K562 (cell line): Measurements from ENCODE around the gene CCDC32. TPM values are rescaled to one million over a fixed set of nuclear protein-coding genes. Genes with fewer than 3 reads are reported as not detected.

Experiments
- CHCHD3 ChIP-seq: fragments of 250-450 bp; sonication (Bioruptor Pico); IDR thresholded peaks from 2 replicates; pipeline ENCODE4 v2.1.2; 2022; ENCODE audit warnings: mild to moderate bottlenecking
- GATA2 ChIP-seq: sonication (generic); formaldehyde crosslinking; IDR thresholded peaks from 2 replicates; pipeline ENCODE4 v1.4.0; 2020; ENCODE audit warnings: mild to moderate bottlenecking, missing genetic modification reagents
- HCFC1 ChIP-seq: IDR thresholded peaks from 2 replicates; pipeline ENCODE4 v1.6.1; 2012; ENCODE audit warnings: low read depth, low read length, improper control_type of control experiment
- HDAC3 ChIP-seq: fragments of 450-650 bp; IDR thresholded peaks from 2 replicates; pipeline ENCODE4 v1.6.1; 2018; ENCODE audit warnings: borderline replicate concordance, mild to moderate bottlenecking, moderate library complexity; ENCODE audit not compliant: partially characterized antibody
- KAT8 ChIP-seq: fragments of 450-650 bp; IDR thresholded peaks from 2 replicates; pipeline ENCODE4 v1.6.1; 2016; ENCODE audit warnings: low read depth, mild to moderate bottlenecking
- MEF2A ChIP-seq: IDR thresholded peaks from 2 replicates; pipeline ENCODE4 v1.6.1; 2011; ENCODE audit warnings: low read depth, mild to moderate bottlenecking, low read length, moderate library complexity; ENCODE audit not compliant: control insufficient read depth
- POLR2H ChIP-seq: IDR thresholded peaks from 2 replicates; pipeline ENCODE4 v1.6.1; 2016; ENCODE audit warnings: missing genetic modification characterization, low read depth, mild to moderate bottlenecking, control low read depth, missing compliant biosample characterization, moderate library complexity
- SOX6 ChIP-seq: fragments of 450-650 bp; IDR thresholded peaks from 2 replicates; pipeline ENCODE4 v1.6.1; 2014; ENCODE audit warnings: mild to moderate bottlenecking
- TOE1 ChIP-seq, 2 experiments: fragments of 450-650 bp in 1 of 2; sonication (generic) in 1 of 2; formaldehyde crosslinking in 1 of 2; IDR thresholded peaks; 2 replicates each; pipeline versions ENCODE4 v1.7.1 to v1.8.0; 2016 to 2022; ENCODE audit warnings: borderline replicate concordance in 2 of 2, mild to moderate bottlenecking in 2 of 2, antibody characterized with exemption in 1 of 2, inconsistent platforms in 1 of 2, low read depth in 1 of 2, missing genetic modification reagents in 1 of 2, moderate library complexity in 1 of 2
- ZMIZ1 ChIP-seq, 2 experiments: fragments of 150-350 bp in 1 of 2; IDR thresholded peaks; 2 replicates each; pipeline ENCODE4 v1.6.1; 2012 to 2016; ENCODE audit warnings: low read depth in 2 of 2, low read length in 2 of 2, mild to moderate bottlenecking in 1 of 2, moderate library complexity in 1 of 2
- polyA plus RNA-seq, 8 experiments: library from polyadenylated mRNA; depleted of rRNA in 4 of 8; stranded (reverse) in 5 of 8; unstranded in 3 of 8; fragments of >200 nt; fragmentation: Nextera tagmentation in 2 of 8; fragmentation: Illumina TruSeq in 1 of 8; extraction: Ambion mirVana in 2 of 8; extraction: Trizol in 1 of 8; gene quantifications; 2 replicates each; pipeline versions ENCODE4 v1.2.1 to v1.2.3, GENCODE V29; 2011 to 2014; ENCODE audit warnings: inconsistent platforms in 1 of 8, missing spikeins in 1 of 8
- total RNA-seq, 7 experiments: library from RNA; depleted of rRNA in 6 of 7; stranded (reverse); fragments of >200 nt in 6 of 7; fragmentation: Illumina TruSeq in 2 of 7; extraction: Trizol in 2 of 7; gene quantifications; 2 replicates each; pipeline versions ENCODE4 v1.2.1 to v1.2.3, GENCODE V29; 2011 to 2021; ENCODE audit warnings: low replicate concordance in 1 of 7
- TF ChIP-seq, protein P1 (sequence below): fragments of 450-650 bp; formaldehyde crosslinking; IDR thresholded peaks from 2 replicates; pipeline ENCODE4 v1.4.0; 2020; ENCODE audit warnings: mild to moderate bottlenecking, mixed read lengths
- TF ChIP-seq, protein P2 (sequence below): sonication (generic); formaldehyde crosslinking; IDR thresholded peaks from 2 replicates; pipeline ENCODE4 v1.8.0; 2022; ENCODE audit warnings: mild to moderate bottlenecking, missing genetic modification reagents
- TF ChIP-seq, protein P3 (sequence below): sonication (generic); formaldehyde crosslinking; IDR thresholded peaks from 2 replicates; pipeline ENCODE4 v1.8.1; 2023; ENCODE audit warnings: missing genetic modification reagents, mild to moderate bottlenecking, borderline replicate concordance

CCDC32 gene
- total and polyA plus RNA-seq, 9 of the 15 experiments (the other 6 are each of a cell fraction or from before 2014, with no cell fraction given), result 22.2 to 94.8 (median 37.1) TPM

DNA sequence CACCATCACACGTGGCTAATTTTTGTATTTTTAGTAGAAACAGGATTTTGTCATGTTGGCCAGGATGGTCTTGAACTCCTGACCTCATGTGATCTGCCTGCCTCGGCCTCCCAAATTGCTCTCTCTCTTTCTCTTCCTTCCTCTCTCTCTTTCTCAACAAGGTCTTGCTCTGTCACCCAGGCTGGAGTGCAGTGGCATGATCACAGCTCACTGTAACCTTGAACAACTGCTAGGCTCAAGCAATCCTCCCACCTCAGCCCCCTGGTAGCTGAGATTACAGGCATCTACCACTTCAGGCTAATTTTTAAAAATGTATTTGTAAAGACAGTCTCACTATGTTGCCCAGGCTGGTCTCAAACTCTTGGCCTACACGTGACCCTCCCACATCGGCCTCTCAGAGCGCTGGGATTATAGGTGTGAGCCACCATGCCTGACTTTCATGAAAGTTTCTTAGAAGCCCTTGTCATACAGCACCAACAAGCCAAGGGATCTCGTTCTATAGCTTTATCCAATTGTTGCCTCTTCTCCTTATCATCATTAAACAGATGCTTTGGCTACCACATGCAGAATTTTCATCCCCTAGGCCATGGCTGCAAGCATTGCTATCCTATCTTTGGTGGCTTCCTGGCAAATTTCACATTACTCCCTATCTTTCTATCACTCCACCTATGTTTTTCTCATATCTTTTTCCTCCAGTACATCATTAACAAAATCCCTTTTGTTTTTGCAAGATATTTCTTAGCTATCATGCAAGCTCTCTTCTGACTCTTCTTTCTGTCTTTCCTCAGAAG, 5.7 kb downstream of the CCDC32 start (continued):
- TF ChIP-seq, protein P1, sequence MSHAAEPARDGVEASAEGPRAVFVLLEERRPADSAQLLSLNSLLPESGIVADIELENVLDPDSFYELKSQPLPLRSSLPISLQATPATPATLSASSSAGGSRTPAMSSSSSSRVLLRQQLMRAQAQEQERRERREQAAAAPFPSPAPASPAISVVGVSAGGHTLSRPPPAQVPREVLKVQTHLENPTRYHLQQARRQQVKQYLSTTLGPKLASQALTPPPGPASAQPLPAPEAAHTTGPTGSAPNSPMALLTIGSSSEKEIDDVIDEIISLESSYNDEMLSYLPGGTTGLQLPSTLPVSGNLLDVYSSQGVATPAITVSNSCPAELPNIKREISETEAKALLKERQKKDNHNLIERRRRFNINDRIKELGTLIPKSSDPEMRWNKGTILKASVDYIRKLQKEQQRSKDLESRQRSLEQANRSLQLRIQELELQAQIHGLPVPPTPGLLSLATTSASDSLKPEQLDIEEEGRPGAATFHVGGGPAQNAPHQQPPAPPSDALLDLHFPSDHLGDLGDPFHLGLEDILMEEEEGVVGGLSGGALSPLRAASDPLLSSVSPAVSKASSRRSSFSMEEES (CRISPR knock-in tag), result no peak
- TF ChIP-seq, protein P2, sequence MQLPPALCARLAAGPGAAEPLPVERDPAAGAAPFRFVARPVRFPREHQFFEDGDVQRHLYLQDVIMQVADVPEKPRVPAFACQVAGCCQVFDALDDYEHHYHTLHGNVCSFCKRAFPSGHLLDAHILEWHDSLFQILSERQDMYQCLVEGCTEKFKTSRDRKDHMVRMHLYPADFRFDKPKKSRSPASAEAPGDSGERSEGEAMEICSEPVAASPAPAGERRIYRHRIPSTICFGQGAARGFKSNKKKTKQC, result no peak
- TF ChIP-seq HCFC1 (no peak), CHCHD3 (no peak), GATA2 (CRISPR knock-in tag) (peak; percentile 93), ZMIZ1 (IDR thresholded peaks at IDR 0.05; ENCODE audit: low read depth in 2 of 2, low read length in 2 of 2) (no peak), SOX6 (peak; percentile 98), HDAC3 (peak; percentile 85), TOE1 (IDR thresholded peaks at IDR 0.05; ENCODE audit: borderline replicate concordance) (peak; percentile 29; the same call in 1 of the 2 replicates), TOE1 (CRISPR knock-in tag; IDR thresholded peaks at IDR 0.05; ENCODE audit: borderline replicate concordance, low read depth) (no peak), POLR2H (tag) (peak; percentile 87), MEF2A (no peak), KAT8 (no peak)
- TF ChIP-seq, protein P3, sequence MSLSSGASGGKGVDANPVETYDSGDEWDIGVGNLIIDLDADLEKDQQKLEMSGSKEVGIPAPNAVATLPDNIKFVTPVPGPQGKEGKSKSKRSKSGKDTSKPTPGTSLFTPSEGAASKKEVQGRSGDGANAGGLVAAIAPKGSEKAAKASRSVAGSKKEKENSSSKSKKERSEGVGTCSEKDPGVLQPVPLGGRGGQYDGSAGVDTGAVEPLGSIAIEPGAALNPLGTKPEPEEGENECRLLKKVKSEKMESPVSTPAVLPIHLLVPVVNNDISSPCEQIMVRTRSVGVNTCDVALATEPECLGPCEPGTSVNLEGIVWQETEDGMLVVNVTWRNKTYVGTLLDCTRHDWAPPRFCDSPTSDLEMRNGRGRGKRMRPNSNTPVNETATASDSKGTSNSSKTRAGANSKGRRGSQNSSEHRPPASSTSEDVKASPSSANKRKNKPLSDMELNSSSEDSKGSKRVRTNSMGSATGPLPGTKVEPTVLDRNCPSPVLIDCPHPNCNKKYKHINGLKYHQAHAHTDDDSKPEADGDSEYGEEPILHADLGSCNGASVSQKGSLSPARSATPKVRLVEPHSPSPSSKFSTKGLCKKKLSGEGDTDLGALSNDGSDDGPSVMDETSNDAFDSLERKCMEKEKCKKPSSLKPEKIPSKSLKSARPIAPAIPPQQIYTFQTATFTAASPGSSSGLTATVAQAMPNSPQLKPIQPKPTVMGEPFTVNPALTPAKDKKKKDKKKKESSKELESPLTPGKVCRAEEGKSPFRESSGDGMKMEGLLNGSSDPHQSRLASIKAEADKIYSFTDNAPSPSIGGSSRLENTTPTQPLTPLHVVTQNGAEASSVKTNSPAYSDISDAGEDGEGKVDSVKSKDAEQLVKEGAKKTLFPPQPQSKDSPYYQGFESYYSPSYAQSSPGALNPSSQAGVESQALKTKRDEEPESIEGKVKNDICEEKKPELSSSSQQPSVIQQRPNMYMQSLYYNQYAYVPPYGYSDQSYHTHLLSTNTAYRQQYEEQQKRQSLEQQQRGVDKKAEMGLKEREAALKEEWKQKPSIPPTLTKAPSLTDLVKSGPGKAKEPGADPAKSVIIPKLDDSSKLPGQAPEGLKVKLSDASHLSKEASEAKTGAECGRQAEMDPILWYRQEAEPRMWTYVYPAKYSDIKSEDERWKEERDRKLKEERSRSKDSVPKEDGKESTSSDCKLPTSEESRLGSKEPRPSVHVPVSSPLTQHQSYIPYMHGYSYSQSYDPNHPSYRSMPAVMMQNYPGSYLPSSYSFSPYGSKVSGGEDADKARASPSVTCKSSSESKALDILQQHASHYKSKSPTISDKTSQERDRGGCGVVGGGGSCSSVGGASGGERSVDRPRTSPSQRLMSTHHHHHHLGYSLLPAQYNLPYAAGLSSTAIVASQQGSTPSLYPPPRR (CRISPR knock-in tag), result no peak
